ACHN (cell line): ENCODE results near the gene DNASE1L3.
"Not testable (repeated sequence)": the region's sequence is repeated elsewhere in the genome, so short reads cannot be mapped to it uniquely, and the experiment has no call there.

Experiments
- DNase-seq: peaks from one replicate; pipeline ENCODE4 v3.0.0-alpha.2; 2015
- in situ Hi-C: cut with HindIII; loops from 2 replicates; pipeline ENCODE4 v1.10.0; 2017; ENCODE audit warnings: low sequenced_read_pairs, low pct_ligation_motif_present, low pct_unique_long_range_greater_than_20kb

Gene DNASE1L3

DNA sequence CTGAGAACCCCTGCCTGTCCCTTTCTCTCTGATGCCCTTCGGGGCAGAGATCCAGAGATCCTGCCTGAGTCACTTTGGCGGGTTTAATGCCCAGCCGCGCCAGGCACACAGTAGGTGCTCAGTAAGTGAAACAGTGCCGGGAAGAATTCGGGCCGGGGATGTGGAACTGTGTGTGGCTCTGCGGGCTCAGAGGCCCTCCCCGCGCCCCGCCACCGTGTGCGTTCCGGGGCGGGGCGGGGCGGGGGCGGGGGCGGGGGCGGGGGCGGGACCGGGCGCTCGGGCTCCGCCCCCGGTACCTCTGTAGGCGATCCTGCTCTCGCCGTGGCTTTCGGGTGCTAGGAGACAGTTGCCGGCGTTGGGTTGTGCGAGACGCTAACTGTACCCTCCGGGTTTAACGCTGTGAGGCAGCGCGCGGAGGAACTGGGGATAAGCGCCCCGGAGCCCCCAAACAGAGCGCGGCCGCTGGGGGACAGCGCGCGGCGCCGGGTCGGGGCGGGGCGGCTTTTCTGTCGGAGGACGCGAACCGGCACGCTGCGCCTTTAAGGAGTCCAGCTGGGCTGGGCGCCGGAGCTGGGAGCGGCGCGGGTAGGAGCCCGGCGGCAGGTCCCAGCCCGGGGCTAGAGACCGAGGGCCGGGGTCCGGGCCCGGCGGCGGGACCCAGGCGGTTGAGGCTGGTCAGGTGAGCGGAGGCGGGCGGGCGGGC lies 26.6 kb upstream of the DNASE1L3 start, which contains the start of gene ABHD6:
Gene ABHD6 (plus strand): TSS at position 555 of the 703 bp plus-strand sequence. CDS start 18,795 bp downstream, outside the sequence.
- peak; percentile 67 for DNase-seq
- in situ Hi-C loops: no loop called here

DNA sequence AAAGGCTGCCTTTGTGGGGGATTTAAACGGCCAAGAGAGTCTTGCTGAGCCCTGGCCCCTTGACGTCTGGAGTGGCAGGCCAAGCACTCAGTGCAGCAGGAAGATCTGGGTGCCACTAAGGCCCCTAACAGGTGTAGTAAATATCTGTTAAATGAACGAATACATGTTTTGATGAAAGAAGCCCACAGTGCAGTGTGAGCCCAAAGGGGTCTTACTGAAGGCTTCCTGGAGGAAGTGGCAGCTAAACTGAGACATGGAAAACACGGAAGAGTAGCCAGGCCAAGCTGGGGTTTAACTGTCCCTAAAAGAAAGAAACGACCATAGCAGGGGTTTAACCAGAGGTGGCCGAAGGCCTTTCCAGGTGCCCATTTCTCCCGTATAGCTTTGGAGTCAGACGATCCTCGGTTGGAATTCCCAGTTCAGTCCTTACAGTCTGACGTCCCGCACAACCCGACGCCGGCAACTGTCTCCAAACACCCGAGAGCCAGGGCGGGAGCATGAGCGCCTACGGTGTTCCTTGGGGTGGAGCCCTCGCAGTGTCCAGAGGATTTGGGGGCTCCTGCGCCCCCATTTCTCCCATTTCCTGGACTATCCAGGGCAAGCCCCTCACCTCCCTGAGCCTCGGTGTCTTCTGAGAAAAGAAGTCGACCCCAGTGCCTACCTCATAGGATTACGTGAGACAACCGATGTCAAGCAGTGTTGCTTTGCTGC lies 25.9 kb upstream of the DNASE1L3 start:
- in situ Hi-C loops: no loop called here
- no peak for DNase-seq

DNA sequence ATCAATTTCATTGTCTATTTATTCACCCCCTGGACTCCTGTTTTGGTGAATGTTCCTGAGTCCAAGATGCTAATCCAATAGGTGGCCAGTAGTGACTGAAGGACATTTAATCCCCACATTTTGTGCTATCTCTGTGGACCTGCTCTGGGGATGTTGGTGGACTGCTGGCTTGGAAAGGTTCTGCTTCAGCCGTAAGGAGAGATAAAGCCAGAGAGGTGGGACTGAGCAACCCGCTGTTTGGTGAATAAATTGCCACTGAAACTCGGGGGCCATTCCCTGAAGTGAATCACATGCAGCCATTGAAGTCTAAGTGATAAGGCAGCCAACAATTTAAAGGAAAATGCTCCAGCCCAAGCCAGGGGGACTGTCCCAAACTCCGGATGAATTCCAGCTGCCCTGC lies 25.2 kb upstream of the DNASE1L3 start:
- in situ Hi-C loops: no loop called here
- DNase-seq: no peak

DNA sequence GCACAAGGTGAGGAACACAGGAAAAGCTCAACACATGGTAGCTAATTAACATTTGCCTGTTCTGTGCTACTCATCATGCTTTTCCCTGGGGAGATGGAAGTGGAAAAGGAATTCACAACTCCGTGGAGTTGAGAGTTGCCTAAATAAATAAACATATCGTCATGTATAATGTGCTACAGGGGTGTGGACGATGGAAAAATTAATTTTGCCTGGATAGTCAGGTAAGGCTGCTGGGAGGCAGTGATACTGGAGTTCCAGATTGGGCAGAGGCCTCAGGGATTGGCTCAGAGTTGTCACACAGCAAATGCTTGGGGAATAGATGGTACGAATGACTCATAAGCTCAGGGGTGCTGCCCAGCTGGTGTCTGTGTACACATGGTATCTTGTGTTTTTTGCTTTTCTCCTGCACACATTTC lies 23.8 kb upstream of the DNASE1L3 start:
- DNase-seq: peak; percentile 19

DNA sequence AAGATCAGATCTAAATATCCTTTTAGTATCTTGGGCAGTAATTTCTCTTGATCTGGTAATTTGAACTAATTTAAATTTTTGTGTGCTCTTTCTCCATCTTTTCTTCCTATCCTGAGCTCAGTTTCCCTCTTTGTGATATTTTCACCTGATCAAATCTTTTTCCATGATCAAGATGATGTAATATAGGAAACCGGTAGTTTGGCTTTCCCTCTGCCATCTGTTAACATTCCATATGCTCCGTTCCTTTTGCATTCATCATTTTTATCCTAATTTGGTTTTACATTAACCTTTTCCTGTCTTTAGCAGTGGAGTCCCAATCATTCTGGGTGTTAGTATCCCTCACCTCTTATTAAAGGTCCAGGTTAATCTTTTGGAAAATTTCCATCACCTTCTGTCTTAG lies 20.9 kb upstream of the DNASE1L3 start:
- DNase-seq: no peak
- in situ Hi-C loops: no loop called here

More for the DNA sequence above, 23.8 kb upstream of the DNASE1L3 start:
- in situ Hi-C loops: no loop called here

DNA sequence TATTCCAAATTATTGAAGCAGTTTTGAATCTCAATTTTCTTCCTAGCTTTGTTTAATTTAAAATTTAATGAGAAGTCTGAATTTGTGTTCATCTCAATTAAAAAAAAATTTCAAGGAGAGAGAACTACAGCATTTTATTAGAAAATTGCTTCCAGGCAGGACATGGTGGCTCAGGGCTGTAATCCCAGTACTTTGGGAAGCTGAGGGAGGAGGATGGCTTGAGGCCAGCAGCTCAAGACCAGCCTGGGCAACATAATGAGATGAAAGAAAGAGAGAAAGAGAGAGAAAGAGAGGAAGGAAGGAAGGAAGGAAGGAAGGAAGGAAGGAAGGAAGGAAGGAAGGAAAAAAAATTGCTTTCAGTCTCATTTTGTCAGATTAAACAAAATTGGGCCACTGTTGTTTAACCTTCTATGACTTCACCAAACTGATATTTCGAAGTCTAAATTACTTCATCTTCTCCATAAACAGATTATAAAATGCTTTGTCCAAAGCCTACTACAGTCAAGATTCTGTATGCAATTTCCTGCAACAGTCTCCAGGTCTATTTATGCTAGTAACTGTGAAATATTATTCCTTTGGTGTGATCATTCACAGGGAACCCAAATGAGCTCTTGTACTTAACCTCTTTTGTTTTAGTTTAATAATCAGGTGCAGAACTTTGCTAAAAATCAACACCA lies 20.2 kb upstream of the DNASE1L3 start:
- in situ Hi-C loops: no loop called here
- no peak for DNase-seq

DNA sequence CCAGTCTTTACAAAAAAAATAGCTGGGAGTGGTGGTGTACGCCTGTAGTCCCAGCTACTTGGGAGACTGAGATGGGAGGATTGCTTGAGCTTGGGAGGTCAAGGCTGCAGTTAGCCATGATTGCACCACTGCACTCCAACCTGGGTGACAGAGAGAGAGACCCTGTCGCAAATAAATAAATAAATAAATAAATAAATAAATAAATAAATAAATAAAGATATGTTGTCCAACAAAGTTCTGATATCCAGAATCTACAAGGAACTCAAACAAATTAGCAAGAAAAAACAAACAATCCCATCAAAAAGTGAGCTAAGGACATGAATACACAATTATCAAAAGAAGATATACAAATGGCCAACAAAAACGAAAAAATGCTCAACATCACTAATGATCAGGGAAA lies 17.2 kb upstream of the DNASE1L3 start:
- in situ Hi-C loops, DNase-seq: not testable (repeated sequence)

DNA sequence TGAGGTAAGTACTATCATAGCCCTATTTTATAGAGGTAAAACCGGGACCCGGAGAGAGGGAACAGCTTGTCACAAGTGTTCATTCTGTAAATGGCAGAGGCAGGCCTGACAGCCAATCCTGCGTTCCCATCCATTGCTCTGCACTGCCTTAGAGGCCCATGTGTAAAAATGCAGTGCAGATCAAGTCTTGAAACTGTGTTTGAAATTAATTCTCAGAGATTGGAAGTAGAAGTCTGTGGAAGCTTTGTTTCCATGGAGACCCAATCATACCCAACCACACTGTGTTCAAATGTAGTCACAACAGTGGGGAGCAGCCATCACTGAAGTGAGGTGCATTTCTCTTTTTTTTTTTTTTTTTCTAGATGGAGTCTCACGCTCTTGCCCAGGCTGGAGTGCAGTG lies 13.1 kb upstream of the DNASE1L3 start:
- in situ Hi-C loops: no loop called here
- no peak for DNase-seq

DNA sequence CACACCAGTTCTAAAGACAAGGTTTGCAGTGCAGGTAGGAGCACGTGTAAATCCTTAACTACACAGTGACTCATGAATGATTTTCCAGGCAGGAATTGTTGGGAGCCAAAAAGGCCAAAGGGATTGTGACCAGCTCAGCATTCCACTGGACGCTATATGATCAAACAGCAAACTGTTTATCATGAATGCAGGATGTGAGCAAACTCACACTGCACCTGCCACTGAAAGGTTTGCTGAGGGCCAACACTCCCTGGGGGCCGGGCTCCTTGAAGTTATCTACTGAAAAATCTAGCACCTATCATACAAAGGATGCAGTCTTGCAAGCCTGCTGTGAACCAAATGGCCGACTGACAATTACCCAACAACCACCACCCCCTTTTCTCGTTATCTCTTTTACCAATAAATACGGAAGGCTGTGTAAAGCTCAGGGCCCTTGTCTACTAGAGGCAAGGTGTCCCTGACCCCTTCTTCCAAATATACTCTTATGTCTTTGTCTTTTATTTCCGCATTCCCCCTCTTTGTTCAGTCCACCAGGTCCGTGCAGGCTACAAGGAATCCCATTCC lies 11.5 kb upstream of the DNASE1L3 start:
- in situ Hi-C loops: no loop called here
- DNase-seq: peak; percentile 34

DNA sequence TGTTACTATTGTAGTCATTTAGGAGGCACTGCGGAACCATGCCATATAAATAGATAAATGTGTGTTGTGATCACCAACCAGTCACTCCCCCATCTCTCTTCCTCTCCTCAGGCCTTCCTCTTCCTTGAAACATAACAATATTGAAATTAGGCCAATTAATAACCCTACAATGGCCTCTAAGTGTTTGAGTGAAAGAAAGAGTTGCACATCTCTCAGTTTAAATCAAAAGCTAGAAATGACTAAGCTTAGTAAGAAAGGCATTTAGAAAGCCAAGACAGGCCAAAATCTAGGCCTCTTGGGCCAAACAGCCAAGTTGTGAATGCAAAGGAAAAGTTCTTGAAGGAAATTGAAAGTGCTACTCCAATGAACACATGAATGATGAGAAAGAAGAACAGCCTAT lies 8.1 kb upstream of the DNASE1L3 start:
- in situ Hi-C loops: no loop called here
- no peak for DNase-seq

DNA sequence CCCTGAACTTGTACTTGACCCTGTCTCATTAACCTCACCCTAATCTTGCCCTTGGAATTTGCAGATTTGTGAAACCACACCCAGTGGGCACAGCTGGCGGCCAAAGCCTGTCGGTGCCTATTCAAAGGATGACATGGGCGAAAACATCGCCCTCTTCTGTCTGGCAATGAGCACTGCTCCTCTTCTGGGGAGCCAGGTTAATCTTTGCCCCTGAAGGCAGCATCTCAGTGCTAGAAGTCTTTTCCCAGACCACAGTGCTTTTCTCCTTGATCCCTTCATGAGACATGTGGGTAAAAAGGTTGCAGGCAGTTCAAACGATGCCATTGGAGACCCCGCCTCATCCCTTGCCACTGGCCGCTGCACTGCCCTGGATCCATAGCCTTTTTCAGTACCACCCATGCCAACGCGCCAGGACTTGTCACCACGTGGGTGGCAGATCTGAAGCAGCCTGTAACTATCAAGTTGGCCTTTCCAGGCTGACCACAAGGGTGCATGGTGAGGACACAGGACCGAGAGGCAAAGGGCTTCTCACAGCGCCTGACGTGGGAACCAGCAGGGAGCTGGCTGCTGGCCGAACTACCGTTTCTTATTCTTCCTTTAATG lies 6.5 kb upstream of the DNASE1L3 start:
- in situ Hi-C loops: no loop called here
- peak; percentile 64 for DNase-seq

DNA sequence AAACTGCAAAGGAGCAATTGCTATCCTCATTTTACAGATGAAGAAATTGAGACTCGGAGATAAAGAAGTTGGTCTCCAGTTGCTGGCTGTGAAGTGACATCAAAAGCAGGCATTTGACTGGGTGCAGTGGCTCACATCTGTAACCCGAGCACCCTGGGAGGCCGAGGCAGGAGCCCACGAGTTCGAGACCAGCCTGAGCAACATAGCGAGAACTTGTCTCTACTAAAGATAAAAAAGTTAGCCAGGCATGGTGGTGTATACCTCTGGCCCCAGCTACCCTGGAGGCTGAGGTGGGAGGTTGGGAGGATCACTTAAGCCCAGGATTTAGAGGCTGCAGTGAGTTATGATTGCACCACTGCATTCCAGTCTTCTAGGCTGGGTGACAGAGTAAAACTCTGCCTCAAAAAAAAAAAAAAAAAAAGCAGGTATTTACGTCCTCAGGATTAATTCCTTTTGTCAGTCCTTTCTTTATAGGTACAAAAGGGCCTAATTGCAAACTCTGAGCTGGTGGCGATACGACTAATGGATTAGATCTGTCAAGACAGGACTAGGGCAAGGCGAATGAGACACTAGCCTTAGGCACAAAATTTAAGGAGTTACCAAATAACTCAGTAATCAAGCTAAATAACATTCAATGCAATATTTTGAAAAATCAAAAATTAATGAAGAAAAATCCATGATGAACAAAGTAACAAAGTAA lies 5.9 kb upstream of the DNASE1L3 start:
- DNase-seq: no peak
- in situ Hi-C loops: no loop called here

DNA sequence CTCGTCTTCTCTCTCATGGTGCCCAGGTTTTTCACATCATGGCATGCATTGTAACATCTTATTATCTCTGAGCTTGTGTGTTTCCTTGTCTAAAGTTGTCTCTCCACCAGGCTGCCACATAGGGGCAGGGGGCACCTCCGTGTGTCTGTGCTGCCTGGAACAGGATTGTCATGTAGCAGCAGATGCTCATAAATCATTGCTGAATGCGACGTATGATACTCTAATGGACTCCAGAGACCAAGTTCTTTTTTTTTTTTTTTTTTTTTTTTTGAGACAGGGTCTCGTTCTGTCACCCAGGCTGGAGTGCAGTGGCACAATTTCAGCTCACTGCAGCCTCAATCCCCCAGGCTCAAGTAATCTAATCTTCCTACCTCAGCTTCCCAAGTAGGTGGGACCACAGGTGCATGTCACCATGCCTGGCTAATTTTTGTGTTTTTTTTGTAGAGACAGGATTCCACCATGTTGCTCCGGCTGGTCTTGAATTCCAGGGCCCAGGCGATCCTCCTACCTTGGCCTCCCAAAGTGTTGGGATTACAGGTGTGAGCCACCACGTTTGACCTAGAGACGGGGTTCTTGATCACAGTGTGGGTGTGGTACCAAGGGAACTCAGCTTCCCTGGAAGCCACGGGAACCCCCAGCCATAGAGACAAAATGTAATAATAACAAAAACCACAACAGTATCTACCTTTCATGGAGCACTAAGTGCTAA lies 4.7 kb upstream of the DNASE1L3 start:
- in situ Hi-C loops: no loop called here

DNA sequence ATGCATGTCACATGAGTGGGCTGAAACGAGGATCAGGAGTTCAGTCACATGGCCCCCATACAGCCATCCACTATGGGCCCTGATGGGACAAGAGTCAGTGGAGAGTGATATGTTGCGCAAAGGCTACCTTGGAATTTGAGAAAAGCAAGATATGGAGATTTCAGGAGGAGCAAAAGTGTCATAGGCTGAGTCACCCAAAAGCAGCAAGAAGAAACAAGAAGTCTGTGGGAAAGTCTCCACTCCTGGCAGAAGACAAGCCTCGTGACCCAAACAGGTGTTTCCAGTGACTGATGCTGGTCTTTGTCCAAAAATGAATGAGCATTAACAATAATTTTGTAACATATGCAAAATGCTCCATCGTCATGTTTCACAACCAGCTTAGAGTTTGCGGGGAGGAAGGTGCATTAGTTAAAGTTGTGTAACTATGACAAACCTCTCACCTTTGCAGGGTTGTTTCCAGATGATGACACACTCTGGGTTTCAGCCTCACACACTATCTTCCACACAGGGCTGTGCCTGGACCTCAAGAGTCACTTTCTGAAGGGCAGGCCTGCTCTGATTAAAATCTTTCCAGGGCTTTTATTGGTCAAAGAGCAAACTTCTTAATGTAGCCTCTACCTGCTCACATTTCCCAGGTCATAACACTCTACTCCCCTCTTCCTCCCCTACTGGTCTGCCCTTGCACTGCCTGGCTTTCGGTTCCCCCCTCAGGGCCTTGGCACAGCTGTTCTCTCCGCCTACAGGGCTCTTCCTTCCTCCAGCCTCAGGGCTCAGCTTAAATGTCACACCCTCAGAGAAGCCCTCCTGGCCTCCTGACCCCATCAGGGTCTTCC lies 3.9 kb upstream of the DNASE1L3 start:
- DNase-seq: no peak
- in situ Hi-C loops: no loop called here

More for the DNA sequence above, 4.7 kb upstream of the DNASE1L3 start:
- no peak for DNase-seq

DNA sequence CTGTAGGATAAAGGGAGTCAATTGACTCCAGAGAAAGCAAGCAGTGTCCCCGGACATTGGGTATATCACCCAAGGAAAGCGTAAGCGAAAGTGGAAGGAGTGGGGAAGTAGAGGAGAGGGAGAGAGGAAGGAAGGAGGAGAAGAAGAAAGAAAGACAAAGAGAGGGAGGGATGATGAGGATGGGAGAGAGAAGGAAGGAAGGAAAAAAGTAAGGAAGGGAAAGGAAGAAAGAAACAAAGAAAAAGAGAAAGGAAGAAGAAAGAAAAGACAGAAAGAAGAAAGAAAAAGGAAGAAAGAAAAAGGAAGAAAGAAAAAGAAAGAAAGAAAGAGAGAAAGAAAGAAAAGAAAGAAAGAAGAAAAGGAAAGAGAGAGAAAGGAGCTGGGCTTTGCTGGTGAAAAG lies 839 bp downstream of the DNASE1L3 start:
- DNase-seq: no peak
- in situ Hi-C loops: no loop called here

DNA sequence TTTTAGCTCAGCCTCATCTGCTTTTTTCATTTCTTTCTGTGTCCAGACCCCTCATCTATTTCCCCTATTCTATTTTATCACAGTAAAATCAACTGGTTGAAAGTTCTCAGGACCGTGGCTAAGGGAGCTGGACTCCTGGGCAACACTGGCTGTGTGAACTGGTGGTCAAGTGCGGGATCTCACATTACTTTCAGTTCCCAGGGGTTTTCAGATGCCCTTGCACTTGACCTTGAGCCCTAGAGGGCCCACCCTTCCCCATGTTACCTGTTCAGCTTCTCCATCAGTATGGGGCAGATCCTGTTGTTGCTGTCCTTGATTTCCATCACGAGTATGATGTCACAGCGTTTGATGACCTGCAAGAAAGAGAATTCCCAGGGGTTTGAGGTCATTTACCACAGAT lies 2.8 kb downstream of the DNASE1L3 start:
- DNase-seq: no peak

DNA sequence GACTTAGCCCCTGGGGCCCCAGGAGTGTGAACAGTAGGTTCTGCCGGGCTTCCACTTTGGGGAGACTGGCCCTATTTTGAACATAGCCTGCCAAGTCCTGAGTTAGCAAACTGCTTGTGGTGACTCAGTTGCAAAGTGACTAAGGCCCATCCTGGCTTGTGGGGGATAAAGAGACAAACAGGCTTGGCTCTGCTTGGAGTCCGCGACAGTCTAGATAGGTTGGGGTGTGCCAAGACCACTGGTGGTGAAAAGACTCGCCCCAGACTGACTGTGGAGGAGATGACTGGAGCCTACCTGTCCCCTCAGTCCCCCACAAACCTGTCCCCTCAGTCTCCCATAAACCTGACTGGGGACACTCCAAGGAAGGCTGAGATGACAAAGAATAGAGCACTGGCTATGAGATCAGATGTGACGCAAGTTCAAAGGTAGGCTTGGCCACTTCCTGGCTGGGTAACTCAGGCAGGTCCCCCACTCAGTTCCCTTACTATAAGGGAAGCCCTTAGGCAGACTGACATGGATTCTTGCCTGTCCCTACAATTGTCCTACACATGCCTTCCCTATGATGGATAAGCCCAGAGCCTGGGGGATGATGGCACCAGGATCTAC lies 4.3 kb downstream of the DNASE1L3 start:
- DNase-seq: no peak
- in situ Hi-C loops: no loop called here

More for the DNA sequence above, 2.8 kb downstream of the DNASE1L3 start:
- in situ Hi-C loops: no loop called here
